SKM-1 (cell line): ENCODE data around the gene TMEM45B.
"Not testable (repeated sequence)": the region's sequence is repeated elsewhere in the genome, so short reads cannot be mapped to it uniquely, and the experiment has no call there.

Experiments
- DNase-seq: peaks from one replicate; lab custom pipeline; 2025; ENCODE audit not compliant: unreplicated experiment; lab: John Stamatoyannopoulos, UW

Gene TMEM45B

GRCh38 chr11:129804012-129804411, 11.6 kb upstream of the TMEM45B start:
- no peak for DNase-seq

GRCh38 chr11:129808241-129808640, 7.4 kb upstream of the TMEM45B start:
- DNase-seq: not testable (repeated sequence)

GRCh38 chr11:129813231-129813791, 2.3 kb upstream of the TMEM45B start:
- no peak for DNase-seq

GRCh38 chr11:129814244-129815014, 1.2 kb upstream of the TMEM45B start:
- no peak for DNase-seq

GRCh38 chr11:129817534-129818051, 1.9 kb downstream of the TMEM45B start:
- DNase-seq: no peak

- not testable (repeated sequence) for DNase-seq
These were observed 2.6 kb downstream of the TMEM45B start for GRCh38 chr11:129818236-129818635.

GRCh38 chr11:129819237-129819636, 3.6 kb downstream of the TMEM45B start:
- no peak for DNase-seq

GRCh38 chr11:129820228-129820627, 4.6 kb downstream of the TMEM45B start:
- DNase-seq: not testable (repeated sequence)

GRCh38 chr11:129823281-129823680, 7.6 kb downstream of the TMEM45B start:
- DNase-seq: not testable (repeated sequence)

GRCh38 chr11:129823799-129824198, 8.2 kb downstream of the TMEM45B start:
- not testable (repeated sequence) for DNase-seq

- peak; percentile 96 for DNase-seq
These were observed 9.7 kb downstream of the TMEM45B start for GRCh38 chr11:129825380-129825779.

GRCh38 chr11:129828301-129828836, 12.7 kb downstream of the TMEM45B start:
- no peak for DNase-seq

GRCh38 chr11:129829497-129829896, 13.8 kb downstream of the TMEM45B start:
- DNase-seq: not testable (repeated sequence)

GRCh38 chr11:129831227-129831626, 15.6 kb downstream of the TMEM45B start:
- not testable (repeated sequence) for DNase-seq

GRCh38 chr11:129833260-129833659, 17.6 kb downstream of the TMEM45B start:
- DNase-seq: not testable (repeated sequence)

GRCh38 chr11:129836423-129836891, 20.8 kb downstream of the TMEM45B start:
- not testable (repeated sequence) for DNase-seq

- no peak for DNase-seq
These were observed 21.3 kb downstream of the TMEM45B start for GRCh38 chr11:129836979-129837378.

- DNase-seq: peak; percentile 53
These were observed 24.6 kb downstream of the TMEM45B start for GRCh38 chr11:129840236-129840635.

GRCh38 chr11:129842138-129842537, 26.5 kb downstream of the TMEM45B start:
- no peak for DNase-seq

- DNase-seq: no peak
These were observed 31.1 kb downstream of the TMEM45B start for GRCh38 chr11:129846508-129847335.

- DNase-seq: not testable (repeated sequence)
These were observed 31.7 kb downstream of the TMEM45B start for GRCh38 chr11:129847361-129847760.
